Loucy (cell line): Measurements from ENCODE around the gene PDE11A.
"Not testable (repeated sequence)": the region's sequence is repeated elsewhere in the genome, so short reads cannot be mapped to it uniquely, and the experiment has no call there.

Experiments
- H2AFZ ChIP-seq: fragments of 200-600 bp; sonication (generic); 2 replicates; pipeline ENCODE4 v1.6.0; 2016; ENCODE audit warnings: antibody characterized with exemption, mild to moderate bottlenecking, low read length, moderate library complexity
- H3F3A ChIP-seq: fragments of 200-600 bp; 2 replicates; pipeline ENCODE4 v1.6.0; 2016; ENCODE audit warnings: antibody characterized with exemption, low read depth, mild to moderate bottlenecking
- H3K27me3 ChIP-seq: fragments of 200-600 bp; sonication (generic); 2 replicates; pipeline ENCODE4 v1.6.1; 2014; ENCODE audit warnings: low read length, mild to moderate bottlenecking; ENCODE audit not compliant: insufficient read depth, poor library complexity, severe bottlenecking
- H3K36me3 ChIP-seq: fragments of 200-600 bp; sonication (generic); 2 replicates; pipeline ENCODE4 v1.6.1; 2016; ENCODE audit warnings: low read length; ENCODE audit not compliant: insufficient read depth
- H3K4me1 ChIP-seq: fragments of 200-600 bp; sonication (generic); 2 replicates; pipeline ENCODE4 v1.5.1; 2014; ENCODE audit warnings: low read length, mild to moderate bottlenecking; ENCODE audit not compliant: insufficient read depth, poor library complexity, severe bottlenecking
- H3K4me2 ChIP-seq: fragments of 200-600 bp; sonication (generic); 2 replicates; pipeline ENCODE4 v1.6.0; 2014; ENCODE audit warnings: antibody characterized with exemption, low read length, low read depth, mild to moderate bottlenecking; ENCODE audit not compliant: poor library complexity, severe bottlenecking
- H3K4me3 ChIP-seq: fragments of 200-600 bp; sonication (generic); 2 replicates; pipeline ENCODE4 v1.5.1; 2014; ENCODE audit warnings: low read length, mild to moderate bottlenecking, mixed read lengths; ENCODE audit not compliant: poor library complexity, severe bottlenecking
- H3K79me2 ChIP-seq: fragments of 200-600 bp; sonication (generic); 2 replicates; pipeline ENCODE4 v1.6.1; 2014; ENCODE audit warnings: low read length; ENCODE audit not compliant: insufficient read depth
- H3K9ac ChIP-seq: fragments of 200-600 bp; sonication (generic); 2 replicates; pipeline ENCODE4 v1.6.0; 2014; ENCODE audit warnings: mild to moderate bottlenecking, low read depth, low read length, moderate library complexity; ENCODE audit not compliant: poor library complexity, severe bottlenecking
- H3K9me2 ChIP-seq: fragments of 200-600 bp; sonication (generic); replicated peaks from 2 replicates; pipeline ENCODE4 v1.6.1; 2016; ENCODE audit warnings: low read depth, low read length, mixed read lengths
- H3K9me3 ChIP-seq: fragments of 200-600 bp; sonication (generic); 2 replicates; pipeline ENCODE4 v1.6.1; 2014; ENCODE audit warnings: mild to moderate bottlenecking, antibody characterized with exemption, low read length, low read depth; ENCODE audit not compliant: insufficient read depth
- H4K20me1 ChIP-seq: fragments of 200-600 bp; sonication (generic); 2 replicates; pipeline ENCODE4 v1.6.0; 2014; ENCODE audit warnings: antibody characterized with exemption, low read length, mild to moderate bottlenecking; ENCODE audit not compliant: insufficient read depth, poor library complexity, severe bottlenecking
- EZH2phosphoT487 ChIP-seq: fragments of 200-600 bp; IDR thresholded peaks from 2 replicates; pipeline ENCODE4 v1.6.1; 2018; ENCODE audit warnings: antibody characterized with exemption, mild to moderate bottlenecking, moderate library complexity, borderline replicate concordance
- TF ChIP-seq, protein P1 (sequence below): fragments of 200-600 bp; sonication (generic); conservative IDR thresholded peaks from 2 replicates; pipeline ENCODE4 v1.5.1; 2014; ENCODE audit warnings: mild to moderate bottlenecking, antibody characterized with exemption, low read length

PDE11A gene

DNA sequence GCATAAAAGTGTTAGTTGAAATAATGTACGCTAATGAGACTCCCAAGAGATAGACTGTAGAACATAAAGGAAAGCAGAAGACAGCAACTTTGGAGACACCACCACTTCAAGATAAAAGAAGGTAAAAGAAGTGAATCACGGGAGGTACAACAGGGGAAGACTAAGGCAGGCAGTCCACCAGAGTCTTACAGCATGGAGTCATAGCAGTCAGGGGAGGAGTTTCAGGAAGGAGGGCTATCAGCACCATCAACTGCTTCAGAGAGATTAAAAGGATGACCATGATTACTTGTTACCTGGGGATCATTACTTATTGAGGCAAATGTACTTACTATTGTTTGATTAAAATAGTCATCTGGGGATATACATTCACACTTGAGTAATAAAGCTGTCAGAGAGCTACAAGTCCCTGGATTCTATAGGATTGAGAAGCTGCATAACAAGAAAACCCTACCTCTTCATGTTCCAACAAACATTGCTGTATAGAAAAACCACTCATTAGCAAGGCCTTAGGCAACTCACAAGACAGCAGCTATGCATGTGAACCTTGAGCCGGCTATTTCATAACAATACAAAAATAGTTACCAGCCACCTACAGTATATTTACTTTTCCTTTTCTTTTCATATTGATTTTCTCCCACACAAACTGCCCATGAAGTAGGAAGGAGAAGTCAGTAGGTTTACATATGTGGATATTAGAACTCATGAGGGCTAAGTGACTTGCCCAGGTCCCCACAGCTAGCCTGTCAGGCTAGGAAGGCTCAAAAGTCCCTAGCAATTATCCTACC lies 101.7 kb downstream of the PDE11A start:
- H3K9ac ChIP-seq, result no peak overlapping the region
- no peaks in the 10 kb centered on the region for H3K9me2 ChIP-seq
- no peaks in the 10 kb centered on the region for H3K27me3 ChIP-seq
- H4K20me1 ChIP-seq, result no peaks in the 10 kb centered on the region
- no peak overlapping the region for H3K4me3 ChIP-seq
- TF ChIP-seq EZH2phosphoT487, result no peak
- TF ChIP-seq, protein P1, sequence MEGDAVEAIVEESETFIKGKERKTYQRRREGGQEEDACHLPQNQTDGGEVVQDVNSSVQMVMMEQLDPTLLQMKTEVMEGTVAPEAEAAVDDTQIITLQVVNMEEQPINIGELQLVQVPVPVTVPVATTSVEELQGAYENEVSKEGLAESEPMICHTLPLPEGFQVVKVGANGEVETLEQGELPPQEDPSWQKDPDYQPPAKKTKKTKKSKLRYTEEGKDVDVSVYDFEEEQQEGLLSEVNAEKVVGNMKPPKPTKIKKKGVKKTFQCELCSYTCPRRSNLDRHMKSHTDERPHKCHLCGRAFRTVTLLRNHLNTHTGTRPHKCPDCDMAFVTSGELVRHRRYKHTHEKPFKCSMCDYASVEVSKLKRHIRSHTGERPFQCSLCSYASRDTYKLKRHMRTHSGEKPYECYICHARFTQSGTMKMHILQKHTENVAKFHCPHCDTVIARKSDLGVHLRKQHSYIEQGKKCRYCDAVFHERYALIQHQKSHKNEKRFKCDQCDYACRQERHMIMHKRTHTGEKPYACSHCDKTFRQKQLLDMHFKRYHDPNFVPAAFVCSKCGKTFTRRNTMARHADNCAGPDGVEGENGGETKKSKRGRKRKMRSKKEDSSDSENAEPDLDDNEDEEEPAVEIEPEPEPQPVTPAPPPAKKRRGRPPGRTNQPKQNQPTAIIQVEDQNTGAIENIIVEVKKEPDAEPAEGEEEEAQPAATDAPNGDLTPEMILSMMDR, result no peak
- peak overlapping the region; percentile 22 for H2AFZ ChIP-seq
- peaks cover 12% of the 10 kb centered on the region for H3K4me1 ChIP-seq
- H3K4me2 ChIP-seq, result no peak overlapping the region
- no peaks in the 10 kb centered on the region for H3K79me2 ChIP-seq
- no peaks in the 10 kb centered on the region for H3F3A ChIP-seq
- no peaks in the 10 kb centered on the region for H3K9me3 ChIP-seq
- no peaks in the 10 kb centered on the region for H3K36me3 ChIP-seq

DNA sequence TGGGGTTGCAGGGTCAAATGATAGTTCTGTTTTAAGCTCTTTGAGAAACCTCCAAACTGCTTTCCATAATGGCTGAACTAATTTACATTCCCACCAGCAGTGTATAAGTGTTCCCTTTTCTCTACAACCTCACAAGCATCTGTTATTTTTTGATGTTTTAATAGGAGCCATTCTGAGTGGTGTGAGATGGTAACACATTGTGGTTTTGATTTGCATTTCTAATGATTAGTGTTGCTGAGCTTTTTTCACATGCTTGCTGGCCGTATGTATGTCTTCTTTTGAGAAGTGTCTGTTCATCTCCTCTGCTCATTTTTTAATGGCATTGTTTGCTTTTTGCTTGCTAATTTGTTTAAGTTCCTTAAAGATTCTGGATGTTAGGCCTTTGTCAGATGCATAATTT lies 107.7 kb downstream of the PDE11A start:
- TF ChIP-seq, protein P1, result no peak
- TF ChIP-seq EZH2phosphoT487, result no peak
- Histone ChIP-seq H3K9me3 (no peaks in the 10 kb centered on the region), H2AFZ (0 out of 2 replicates have a peak overlapping the region, but pooled peaks have one; percentile 28), H3K9ac (no peak overlapping the region), H3K4me1 (no peaks in the 10 kb centered on the region), H3K4me2 (no peak overlapping the region), H3K9me2 (no peaks in the 10 kb centered on the region), H4K20me1 (no peaks in the 10 kb centered on the region), H3F3A (no peaks in the 10 kb centered on the region), H3K79me2 (no peaks in the 10 kb centered on the region), H3K27me3 (no peaks in the 10 kb centered on the region), H3K4me3 (no peak overlapping the region), H3K36me3 (no peaks in the 10 kb centered on the region)

DNA sequence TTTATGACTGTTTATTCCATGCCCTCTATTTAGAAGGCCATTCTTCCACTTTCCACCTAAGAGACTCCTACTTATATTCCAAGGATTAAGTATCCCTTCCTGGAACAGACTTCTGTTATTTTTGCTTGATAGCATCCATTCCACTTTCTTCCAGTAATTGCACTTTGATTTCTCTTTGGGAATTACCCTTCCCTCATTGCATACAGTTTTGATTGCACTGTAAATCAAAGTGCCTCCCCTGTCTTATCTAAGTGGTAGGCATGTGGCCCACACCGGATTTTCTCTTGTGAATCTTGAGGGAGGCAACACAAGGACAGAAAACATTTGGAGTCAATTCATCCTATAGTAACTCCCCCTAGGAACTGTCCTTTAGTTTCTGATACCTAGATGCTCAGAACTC lies 120.4 kb downstream of the PDE11A start:
- H3K9me3 ChIP-seq, result no peaks in the 10 kb centered on the region
- no peak overlapping the region for H3K9ac ChIP-seq
- TF ChIP-seq EZH2phosphoT487, result no peak
- TF ChIP-seq, protein P1, result no peak
- H3K9me2 ChIP-seq, result no peaks in the 10 kb centered on the region
- H3F3A ChIP-seq, result no peaks in the 10 kb centered on the region
- H3K4me1 ChIP-seq, result no peaks in the 10 kb centered on the region
- H3K4me3 ChIP-seq, result no peak overlapping the region
- no peaks in the 10 kb centered on the region for H4K20me1 ChIP-seq
- H3K79me2 ChIP-seq, result no peaks in the 10 kb centered on the region
- H2AFZ ChIP-seq, result no peak overlapping the region
- H3K4me2 ChIP-seq, result no peak overlapping the region
- no peaks in the 10 kb centered on the region for H3K27me3 ChIP-seq
- no peaks in the 10 kb centered on the region for H3K36me3 ChIP-seq

DNA sequence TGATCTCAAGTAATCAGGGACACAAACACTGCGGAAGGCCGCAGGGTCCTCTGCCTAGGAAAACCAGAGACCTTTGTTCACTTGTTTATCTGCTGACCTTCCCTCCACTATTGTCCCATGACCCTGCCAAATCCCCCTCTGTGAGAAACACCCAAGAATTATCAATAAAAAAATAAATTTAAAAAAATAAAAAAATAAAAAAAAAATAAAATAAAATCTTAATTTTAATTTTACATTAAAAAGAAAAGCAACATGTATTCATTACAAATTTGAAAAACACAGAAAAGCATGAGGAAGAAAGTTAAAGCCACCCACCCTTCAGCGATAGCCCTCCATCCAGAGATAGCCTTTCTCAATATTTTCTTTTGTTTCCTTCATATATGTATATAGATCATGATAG lies 125.0 kb downstream of the PDE11A start:
- not testable (repeated sequence) for H3K79me2 ChIP-seq, H3K9ac ChIP-seq, H3K9me3 ChIP-seq, H3K9me2 ChIP-seq, H2AFZ ChIP-seq, H3K36me3 ChIP-seq, H3K27me3 ChIP-seq, H4K20me1 ChIP-seq, H3K4me1 ChIP-seq, H3K4me2 ChIP-seq, H3K4me3 ChIP-seq, H3F3A ChIP-seq

DNA sequence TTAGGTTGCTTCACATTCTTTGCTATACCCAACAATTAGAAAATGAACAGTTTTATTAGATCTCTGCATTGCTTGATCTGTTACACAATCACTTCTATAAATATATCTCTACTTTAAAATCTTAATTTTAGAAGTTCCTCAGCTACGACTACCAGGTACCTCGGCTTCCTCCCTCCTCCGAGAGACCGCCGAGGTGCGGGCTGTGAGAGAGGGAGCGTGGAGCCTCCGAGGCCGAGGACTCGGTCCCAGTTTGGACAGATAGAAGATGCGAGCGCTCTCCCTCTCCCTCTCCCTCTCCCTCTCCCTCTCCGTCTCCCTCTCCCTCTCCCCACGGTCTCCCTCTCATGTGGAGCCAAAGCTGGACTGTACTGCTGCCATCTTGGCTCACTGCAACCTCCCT lies 128.0 kb downstream of the PDE11A start:
- not testable (repeated sequence) for H3F3A ChIP-seq, H3K9me2 ChIP-seq, H3K4me3 ChIP-seq, H3K9me3 ChIP-seq, H3K4me1 ChIP-seq, H3K4me2 ChIP-seq, H3K36me3 ChIP-seq, H2AFZ ChIP-seq, H3K27me3 ChIP-seq, H4K20me1 ChIP-seq, H3K79me2 ChIP-seq, H3K9ac ChIP-seq
